Right lobe of liver (tissue), 6 donors: ENCODE data around the gene LRMDA. TPM values are rescaled to one million over a fixed set of nuclear protein-coding genes. Genes with fewer than 3 reads are reported as not detected.

Source experiments
- ATAC-seq, 4 donors: fragments of 200-7000 bp; cut with Tn5 transposase; one replicate each; pipeline ENCODE4 v1.9.1; 2020; ENCODE audit warnings: mild to moderate bottlenecking in 4 of 4, moderate library complexity in 4 of 4
- DNase-seq, 3 donors: peaks; one replicate each; pipeline ENCODE4 v3.0.0-alpha.2; 2020
- H3K27ac ChIP-seq, 3 donors: fragments of 200-600 bp; one replicate each; pipeline ENCODE4 v1.8.0; 2022
- H3K27me3 ChIP-seq, 2 donors: fragments of 200-600 bp; one replicate each; pipeline ENCODE4 v1.8.0; 2022
- H3K36me3 ChIP-seq, 4 donors: fragments of 200-600 bp; sonication (generic) in 1 of 4; one replicate each; pipeline versions ENCODE4 v1.5.1 to v1.8.0; 2017 to 2022; ENCODE audit warnings: control low read depth in 1 of 4
- H3K4me1 ChIP-seq, 4 donors: fragments of 200-600 bp; sonication (generic) in 1 of 4; one replicate each; pipeline versions ENCODE4 v1.5.1 to v1.8.0; 2017 to 2022; ENCODE audit warnings: control low read depth in 1 of 4
- H3K4me3 ChIP-seq, 3 donors: fragments of 200-600 bp; one replicate each; pipeline ENCODE4 v1.8.0; 2022
- H3K9me3 ChIP-seq, 4 donors: fragments of 200-600 bp; sonication (generic) in 1 of 4; one replicate each; pipeline versions ENCODE4 v1.5.1 to v1.8.0; 2017 to 2022; ENCODE audit warnings: control low read depth in 1 of 4
- CTCF ChIP-seq, 4 donors: fragments of 200-600 bp in 3 of 4; fragments of 450-650 bp in 1 of 4; IDR thresholded peaks; one replicate each; pipeline versions ENCODE4 v1.5.1 to v1.8.0; 2016 to 2022; ENCODE audit warnings: antibody characterized with exemption in 4 of 4, mild to moderate bottlenecking in 2 of 4
- POLR2A ChIP-seq: fragments of 450-650 bp; IDR thresholded peaks from one replicate; pipeline ENCODE4 v1.6.1; 2017; ENCODE audit warnings: antibody characterized with exemption, mild to moderate bottlenecking
- WGBS: methylation state at CpG from one replicate; pipeline ENCODE4 v1.1.6; 2018; ENCODE audit warnings: low coverage, low lambda C conversion rate; ENCODE audit not compliant: insufficient coverage; ENCODE audit errors: missing lambda C conversion rate; 5-methylcytosine and 5-hydroxymethylcytosine counted together
- intact Hi-C, 2 donors: fragments of 100-400 bp; cut with DNase I; formaldehyde crosslinking; loops; one replicate each; pipeline versions ENCODE4 v1.11.2 to v1.14.1; 2022
- total RNA-seq, 6 experiments: library from RNA; depleted of rRNA in 2 of 6; stranded (reverse); fragments of >200 nt in 2 of 6; fragmentation: NEBNext Ultra II Directional in 3 of 6; extraction: Animal tissue kit (Norgen Biotek cat#: 25700) in 3 of 6; gene quantifications; one replicate each; pipeline versions ENCODE4 v1.1.0 to v1.2.4, GENCODE V29; 2016 to 2023
- donor health status: DM: no; HTN: yes; CAD: no.
- donor health status: DM: no; HTN: no; CAD: no.
- donor health status: DM: no; HTN: no; CAD: no.
- donor health status: DM: no; HTN: yes; CAD: no.
- donor health status: DM: no; HTN: yes; CAD: no.

The LRMDA gene
- total RNA-seq, 6 experiments from 2014 or later = 9.9 to 19.9 (median 16.3) TPM

- no peak overlapping the region for H3K27ac ChIP-seq
- TF ChIP-seq CTCF (IDR thresholded peaks at IDR 0.05) = no peak
- H3K9me3 ChIP-seq = no peaks in the 10 kb centered on the region
- no peaks in the 10 kb centered on the region for H3K27me3 ChIP-seq
- ATAC-seq = no peak
- no peak overlapping the region for H3K4me3 ChIP-seq
- 73% methylated on average over 2 of the region's 2 CpGs for WGBS
- intact Hi-C loops = no loop called here
- H3K36me3 ChIP-seq = no peaks in the 10 kb centered on the region
- no peak for DNase-seq
- H3K4me1 ChIP-seq = no peaks in the 10 kb centered on the region
Observed at GRCh38 chr10:76112826-76113150, 681.4 kb downstream of the LRMDA start.

- ATAC-seq = no peak
- 71% methylated on average over 4 of the region's 4 CpGs for WGBS
- DNase-seq = no peak
- TF ChIP-seq POLR2A = no peak
- TF ChIP-seq CTCF (IDR thresholded peaks at IDR 0.05) = no peak
- Histone ChIP-seq H3K4me1 (no peaks in the 10 kb centered on the region), H3K27me3 (no peaks in the 10 kb centered on the region), H3K27ac (no peak overlapping the region), H3K4me3 (no peak overlapping the region), H3K36me3 (no peaks in the 10 kb centered on the region), H3K9me3 (no peaks in the 10 kb centered on the region)
- intact Hi-C loops = no loop called here
Observed at GRCh38 chr10:76113952-76114351, 682.5 kb downstream of the LRMDA start.

GRCh38 chr10:76114581-76115001 is 683.2 kb downstream of the LRMDA start:
- Histone ChIP-seq H3K4me1 (no peaks in the 10 kb centered on the region), H3K9me3 (no peaks in the 10 kb centered on the region), H3K27me3 (no peaks in the 10 kb centered on the region), H3K4me3 (no peak overlapping the region), H3K36me3 (no peaks in the 10 kb centered on the region), H3K27ac (no peak overlapping the region)
- 79% methylated on average over 7 of the region's 9 CpGs for WGBS
- intact Hi-C loops = no loop called here
- ATAC-seq (no peak), DNase-seq (no peak)
- TF ChIP-seq CTCF (IDR thresholded peaks at IDR 0.05) (no peak), POLR2A (no peak)

GRCh38 chr10:76115131-76115470 is 683.7 kb downstream of the LRMDA start:
- no peak for ATAC-seq
- Histone ChIP-seq H3K27ac (no peak overlapping the region), H3K27me3 (no peaks in the 10 kb centered on the region), H3K4me1 (no peaks in the 10 kb centered on the region), H3K9me3 (no peaks in the 10 kb centered on the region), H3K4me3 (no peak overlapping the region), H3K36me3 (no peaks in the 10 kb centered on the region)
- WGBS = 79% methylated on average over 6 of the region's 6 CpGs
- no peak for DNase-seq
- intact Hi-C loops = no loop called here
- TF ChIP-seq POLR2A = no peak
- TF ChIP-seq CTCF (IDR thresholded peaks at IDR 0.05) = no peak

- no peak for TF ChIP-seq CTCF (IDR thresholded peaks at IDR 0.05)
- no peak for TF ChIP-seq POLR2A
- Histone ChIP-seq H3K36me3 (no peaks in the 10 kb centered on the region), H3K4me3 (no peak overlapping the region), H3K4me1 (no peaks in the 10 kb centered on the region), H3K27ac (no peak overlapping the region), H3K9me3 (no peaks in the 10 kb centered on the region), H3K27me3 (no peaks in the 10 kb centered on the region)
- DNase-seq = no peak
- WGBS = 81% methylated on average over 9 of the region's 11 CpGs
- no peak for ATAC-seq
- intact Hi-C loops = no loop called here
Observed at GRCh38 chr10:76115471-76116155, 684.2 kb downstream of the LRMDA start.
